CD4-positive, alpha-beta T cell (primary cell): ENCODE measurements around the gene NRXN3. TPM values are rescaled to one million over a fixed set of nuclear protein-coding genes. Genes with fewer than 3 reads are reported as not detected.

ENCODE experiments used
- ATAC-seq: fragments of 200-7000 bp; cut with Tn5 transposase; one replicate; pipeline ENCODE4 v1.10.0; 2022; ENCODE audit warnings: mild to moderate bottlenecking; ENCODE audit not compliant: poor library complexity
- CTCF ChIA-PET: fragments of 350-600 bp; sonication (Branson Sonifier 250); formaldehyde crosslinking; loops from one replicate; lab custom pipeline; 2021; ENCODE audit warnings: antibody characterized with exemption, inconsistent platforms; lab: Charles Lee
- POLR2A ChIA-PET: fragments of 350-600 bp; sonication (Branson Sonifier 250); formaldehyde crosslinking; loops from one replicate; lab custom pipeline; 2021; ENCODE audit warnings: antibody characterized with exemption, inconsistent platforms; lab: Charles Lee
- DNase-seq, 14 experiments: peaks; one replicate each; pipeline ENCODE4 v3.0.0-alpha.2; 2013 to 2020; ENCODE audit warnings: mixed read lengths in 2 of 14
- H3K27ac ChIP-seq, 2 donors: one replicate each; pipeline versions ENCODE4 v1.5.1 to v1.7.0; 2013; ENCODE audit warnings: low read length in 2 of 2, low read depth in 1 of 2, mild to moderate bottlenecking in 1 of 2
- H3K27me3 ChIP-seq, 2 experiments: 1 replicate in 1 of 2; 2 replicates in 1 of 2; pipeline versions ENCODE4 v1.6.1 to v1.7.0; 2013; ENCODE audit warnings: low read length in 2 of 2, control low read depth in 1 of 2, mild to moderate bottlenecking in 1 of 2, moderate library complexity in 1 of 2; ENCODE audit not compliant: insufficient read depth in 2 of 2, control insufficient read depth in 1 of 2
- H3K36me3 ChIP-seq: one replicate; pipeline ENCODE4 v1.6.1; 2013; ENCODE audit warnings: low read length, control low read depth; ENCODE audit not compliant: insufficient read depth
- H3K4me1 ChIP-seq: one replicate; pipeline ENCODE4 v1.6.1; 2013; ENCODE audit warnings: low read length, control low read depth; ENCODE audit not compliant: insufficient read depth
- H3K4me3 ChIP-seq: one replicate; pipeline ENCODE4 v1.5.1; 2013; ENCODE audit warnings: mild to moderate bottlenecking, low read length, moderate library complexity
- H3K9me3 ChIP-seq, 2 experiments: 1 replicate in 1 of 2; 2 replicates in 1 of 2; pipeline versions ENCODE4 v1.6.1 to v1.7.0; 2013; ENCODE audit warnings: low read length in 2 of 2, mild to moderate bottlenecking in 2 of 2, control low read depth in 1 of 2, moderate library complexity in 1 of 2; ENCODE audit not compliant: control insufficient read depth in 1 of 2, insufficient read depth in 1 of 2
- H3K27ac Mint-ChIP-seq: one replicate; pipeline ENCODE4 v1.8.0; 2020; ENCODE audit warnings: mixed read lengths
- H3K27me3 Mint-ChIP-seq: one replicate; pipeline ENCODE4 v1.8.0; 2021; ENCODE audit warnings: mixed read lengths
- H3K36me3 Mint-ChIP-seq: one replicate; pipeline ENCODE4 v1.8.0; 2021; ENCODE audit warnings: low read depth, mixed read lengths
- H3K4me1 Mint-ChIP-seq: one replicate; pipeline ENCODE4 v1.8.0; 2021; ENCODE audit warnings: low read depth, mixed read lengths
- H3K4me3 Mint-ChIP-seq: one replicate; pipeline ENCODE4 v1.8.0; 2020; ENCODE audit warnings: mild to moderate bottlenecking, mixed read lengths
- H3K9me3 Mint-ChIP-seq: one replicate; pipeline ENCODE4 v1.8.0; 2020; ENCODE audit warnings: mixed read lengths
- intact Hi-C, 2 experiments: fragments of 100-400 bp; cut with DNase I in 1 of 2; cut with micrococcal nuclease in 1 of 2; formaldehyde crosslinking; loops; one replicate each; pipeline versions ENCODE4 v1.15.1 to v1.9.0; 2023 to 2025; cut with DNase I, micrococcal nuclease
- total RNA-seq, 174 experiments: library from RNA in 2 of 174; stranded (reverse) in 2 of 174; gene quantifications; one replicate each; pipeline ENCODE4 v1.2.3 and lab custom pipeline; 2021 to 2026
- TF ChIP-seq, protein P1 (sequence below): fragments of 200-600 bp; IDR thresholded peaks from one replicate; pipeline ENCODE4 v1.8.0; 2022; ENCODE audit warnings: antibody characterized with exemption, mild to moderate bottlenecking

The NRXN3 gene
- total RNA-seq, 2 experiments from 2014 or later, result not detected

GRCh38 chr14:78970677-78971076, 800.5 kb downstream of the NRXN3 start:
- peaks cover 0 to 4% of the 10 kb centered on the region in 2 experiments for H3K27me3 ChIP-seq
- Mint-ChIP-seq H3K9me3 (no peaks in the 10 kb centered on the region), H3K36me3 (no peaks in the 10 kb centered on the region), H3K4me1 (no peaks in the 10 kb centered on the region), H3K27me3 (peaks cover 25% of the 10 kb centered on the region), H3K27ac (no peak overlapping the region), H3K4me3 (no peak overlapping the region)
- POLR2A ChIA-PET, result no interaction called here
- intact Hi-C loops, result no loop called here
- H3K9me3 ChIP-seq, result peaks cover 0 to 3% of the 10 kb centered on the region in 2 experiments
- no peak overlapping the region for H3K27ac ChIP-seq
- no peaks in the 10 kb centered on the region for H3K36me3 ChIP-seq
- DNase-seq, result no peak
- no peak overlapping the region for H3K4me3 ChIP-seq
- TF ChIP-seq, protein P1, sequence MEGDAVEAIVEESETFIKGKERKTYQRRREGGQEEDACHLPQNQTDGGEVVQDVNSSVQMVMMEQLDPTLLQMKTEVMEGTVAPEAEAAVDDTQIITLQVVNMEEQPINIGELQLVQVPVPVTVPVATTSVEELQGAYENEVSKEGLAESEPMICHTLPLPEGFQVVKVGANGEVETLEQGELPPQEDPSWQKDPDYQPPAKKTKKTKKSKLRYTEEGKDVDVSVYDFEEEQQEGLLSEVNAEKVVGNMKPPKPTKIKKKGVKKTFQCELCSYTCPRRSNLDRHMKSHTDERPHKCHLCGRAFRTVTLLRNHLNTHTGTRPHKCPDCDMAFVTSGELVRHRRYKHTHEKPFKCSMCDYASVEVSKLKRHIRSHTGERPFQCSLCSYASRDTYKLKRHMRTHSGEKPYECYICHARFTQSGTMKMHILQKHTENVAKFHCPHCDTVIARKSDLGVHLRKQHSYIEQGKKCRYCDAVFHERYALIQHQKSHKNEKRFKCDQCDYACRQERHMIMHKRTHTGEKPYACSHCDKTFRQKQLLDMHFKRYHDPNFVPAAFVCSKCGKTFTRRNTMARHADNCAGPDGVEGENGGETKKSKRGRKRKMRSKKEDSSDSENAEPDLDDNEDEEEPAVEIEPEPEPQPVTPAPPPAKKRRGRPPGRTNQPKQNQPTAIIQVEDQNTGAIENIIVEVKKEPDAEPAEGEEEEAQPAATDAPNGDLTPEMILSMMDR, result no peak
- CTCF ChIA-PET, result no interaction called here
- no peaks in the 10 kb centered on the region for H3K4me1 ChIP-seq
- ATAC-seq, result no peak

GRCh38 chr14:78972440-78972839, 802.3 kb downstream of the NRXN3 start:
- CTCF ChIA-PET, result no interaction called here
- no peaks in the 10 kb centered on the region for H3K9me3 Mint-ChIP-seq

DNA sequence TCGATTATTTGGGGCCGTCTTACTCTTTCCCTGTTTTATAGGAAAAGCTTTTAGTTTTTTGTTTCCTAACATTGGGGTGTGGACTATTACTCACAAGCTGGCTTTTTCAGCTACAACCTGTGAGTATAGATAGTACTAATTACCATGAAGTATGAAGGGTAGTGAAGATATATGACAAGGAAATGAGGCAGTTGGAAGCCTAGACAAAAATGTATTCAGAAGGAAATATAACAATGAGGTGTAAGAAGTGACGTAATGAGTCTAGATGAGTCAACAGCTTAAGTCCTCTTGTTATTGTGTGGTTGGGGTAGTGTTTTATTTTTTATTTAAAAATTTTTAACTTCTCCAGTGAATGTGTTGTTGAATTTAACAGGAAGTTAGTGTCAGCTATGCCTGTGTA, 804.5 kb downstream of the NRXN3 start:
- ChIA-PET CTCF (no interaction called here), POLR2A (no interaction called here)
- TF ChIP-seq, protein P1, result no peak
- H3K9me3 ChIP-seq, result peaks cover 0 to 3% of the 10 kb centered on the region in 2 experiments
- no peak for ATAC-seq
- H3K9me3 Mint-ChIP-seq, result no peaks in the 10 kb centered on the region
- H3K36me3 Mint-ChIP-seq, result no peaks in the 10 kb centered on the region
- H3K4me1 Mint-ChIP-seq, result no peaks in the 10 kb centered on the region
- H3K27me3 Mint-ChIP-seq, result peaks cover 8% of the 10 kb centered on the region
- intact Hi-C loops, result no loop called here
- peaks cover 0 to 4% of the 10 kb centered on the region in 2 experiments for H3K27me3 ChIP-seq
- H3K4me1 ChIP-seq, result no peaks in the 10 kb centered on the region
- no peak overlapping the region for H3K27ac Mint-ChIP-seq
- no peak overlapping the region for H3K4me3 ChIP-seq
- no peaks in the 10 kb centered on the region for H3K36me3 ChIP-seq
- H3K4me3 Mint-ChIP-seq, result no peak overlapping the region
- no peak for DNase-seq
- no peak overlapping the region for H3K27ac ChIP-seq

More at GRCh38 chr14:78972440-78972839, 802.3 kb downstream of the NRXN3 start:
- ATAC-seq (no peak), DNase-seq (no peak)
- H3K4me3 ChIP-seq, result no peak overlapping the region
- Mint-ChIP-seq H3K27me3 (peaks cover 20% of the 10 kb centered on the region), H3K4me1 (no peaks in the 10 kb centered on the region), H3K36me3 (no peaks in the 10 kb centered on the region), H3K27ac (no peak overlapping the region), H3K4me3 (no peak overlapping the region)
- no peaks in the 10 kb centered on the region for H3K4me1 ChIP-seq
- H3K27me3 ChIP-seq, result peaks cover 0 to 4% of the 10 kb centered on the region in 2 experiments
- H3K9me3 ChIP-seq, result peaks cover 0 to 3% of the 10 kb centered on the region in 2 experiments
- TF ChIP-seq, protein P1, result no peak
- POLR2A ChIA-PET, result no interaction called here
- intact Hi-C loops, result no loop called here
- no peaks in the 10 kb centered on the region for H3K36me3 ChIP-seq
- H3K27ac ChIP-seq, result no peak overlapping the region
